K562 (cell line): ENCODE results near the gene CDC25B. TPM values are rescaled to one million over a fixed set of nuclear protein-coding genes. Genes with fewer than 3 reads are reported as not detected.
"Not testable (repeated sequence)": the region's sequence is repeated elsewhere in the genome, so short reads cannot be mapped to it uniquely, and the experiment has no call there.

Source experiments
- ATAC-seq: fragments of 200-7000 bp; cut with Tn5 transposase; 3 replicates; pipeline ENCODE4 v1.9.1; 2020; ENCODE audit warnings: moderate library complexity
- BruUV-seq: library from RNA; stranded (reverse); fragments of 400-500 nt; replicated peaks from 2 replicates; lab custom pipeline; 2021; lab: Mats Ljungman, UMichigan
- CTCF ChIA-PET: fragments of 300-600 bp; formaldehyde crosslinking; extraction: SDS; loops from one replicate; lab custom pipeline; 2021; ENCODE audit warnings: low intra/inter-chr PET ratio; lab: Yijun Ruan, JAX
- POLR2A ChIA-PET: fragments of 300-600, 350-650 bp; sonication (Branson Sonifier 250); formaldehyde crosslinking; extraction: SDS; loops from one replicate; lab custom pipeline; 2021; ENCODE audit warnings: antibody characterized with exemption, inconsistent platforms; lab: Yijun Ruan, JAX
- DNase-seq, 4 experiments: peaks; one replicate each; pipeline versions ENCODE4 v3.0.0 to v3.0.0-alpha.2; 2011 to 2018; ENCODE audit warnings: low spot score in 3 of 4, mixed read lengths in 3 of 4; ENCODE audit errors: extremely low read depth in 1 of 4
- FAIRE-seq: peaks from 2 replicates; lab custom pipeline; 2011; peaks lifted over from hg19 to GRCh38; lab: Jason Lieb, UNC
- H2AFZ ChIP-seq: 2 replicates; pipeline ENCODE4 v1.6.0; 2011; ENCODE audit warnings: low read depth, low read length, control low read depth, inconsistent platforms
- H3K27ac ChIP-seq: fragments of 200-600 bp; 3 replicates; pipeline ENCODE4 v1.8.0; 2011; ENCODE audit warnings: low read depth, mild to moderate bottlenecking, control low read depth, inconsistent platforms, low read length, moderate library complexity, mixed read lengths; ENCODE audit errors: extremely low read depth
- H3K27me3 ChIP-seq, 2 experiments: fragments of 300-600 bp in 1 of 2; 2 replicates in 1 of 2; 3 replicates in 1 of 2; pipeline versions ENCODE4 v1.6.0 to v1.8.0; 2011; ENCODE audit warnings: inconsistent platforms in 2 of 2, low read length in 2 of 2, mild to moderate bottlenecking in 1 of 2, mixed read lengths in 1 of 2, moderate library complexity in 1 of 2; ENCODE audit not compliant: control insufficient read depth in 2 of 2, insufficient read depth in 2 of 2
- H3K36me3 ChIP-seq: fragments of 300-600 bp; 3 replicates; pipeline ENCODE4 v1.8.0; 2011; ENCODE audit warnings: mild to moderate bottlenecking, low read length, inconsistent platforms; ENCODE audit not compliant: control insufficient read depth, insufficient read depth
- H3K4me1 ChIP-seq, 2 experiments: fragments of 200-600 bp in 1 of 2; replicated peaks in 1 of 2; 2 replicates in 1 of 2; 3 replicates in 1 of 2; pipeline versions ENCODE4 v1.5.1 to v1.8.0; 2011; ENCODE audit warnings: inconsistent platforms in 2 of 2, low read length in 2 of 2, mild to moderate bottlenecking in 1 of 2, mixed read lengths in 1 of 2, moderate library complexity in 1 of 2; ENCODE audit not compliant: control insufficient read depth in 2 of 2, insufficient read depth in 2 of 2
- H3K4me2 ChIP-seq: 2 replicates; pipeline ENCODE4 v1.6.1; 2011; ENCODE audit warnings: low read length, control low read depth, inconsistent platforms, mixed read lengths; ENCODE audit not compliant: insufficient read depth
- H3K4me3 ChIP-seq: fragments of 200-600 bp; sonication (generic), shearing (Covaris generic); 2 replicates; pipeline ENCODE4 v1.5.1; 2016; ENCODE audit warnings: control low read depth, inconsistent platforms
- H3K79me2 ChIP-seq: fragments of 200-600 bp; 3 replicates; pipeline ENCODE4 v1.8.0; 2011; ENCODE audit warnings: low read length, inconsistent platforms; ENCODE audit not compliant: control insufficient read depth, insufficient read depth
- H3K9ac ChIP-seq, 2 experiments: 2 replicates each; pipeline versions ENCODE4 v1.6.0 to v1.6.1; 2011; ENCODE audit warnings: low read depth in 2 of 2, low read length in 2 of 2, control low read depth in 1 of 2, inconsistent platforms in 1 of 2, mild to moderate bottlenecking in 1 of 2, mixed read lengths in 1 of 2; ENCODE audit not compliant: insufficient read depth in 1 of 2
- H3K9me1 ChIP-seq: one replicate; pipeline ENCODE4 v1.6.0; 2011; ENCODE audit warnings: inconsistent platforms, mild to moderate bottlenecking, low read length, moderate library complexity; ENCODE audit not compliant: control insufficient read depth, insufficient read depth
- H3K9me3 ChIP-seq: replicated peaks from 2 replicates; pipeline ENCODE4 v1.5.1; 2011; ENCODE audit warnings: low read depth, low read length, inconsistent platforms; ENCODE audit not compliant: control insufficient read depth, insufficient read depth
- H4K20me1 ChIP-seq: replicated peaks from 2 replicates; pipeline ENCODE4 v1.6.1; 2011; ENCODE audit warnings: low read length, inconsistent platforms, mixed read lengths; ENCODE audit not compliant: control insufficient read depth, insufficient read depth
- KAT2B ChIP-seq: IDR thresholded peaks from one replicate; pipeline ENCODE4 v1.6.1; 2012; ENCODE audit warnings: low read depth, mild to moderate bottlenecking, control low read depth, inconsistent platforms, low read length, moderate library complexity
- NFE2 ChIP-seq: IDR thresholded peaks from 2 replicates; pipeline ENCODE4 v1.6.1; 2014; ENCODE audit warnings: antibody characterized with exemption, low read depth
- TOE1 ChIP-seq, 2 experiments: fragments of 450-650 bp in 1 of 2; sonication (generic) in 1 of 2; formaldehyde crosslinking in 1 of 2; IDR thresholded peaks; 2 replicates each; pipeline versions ENCODE4 v1.7.1 to v1.8.0; 2016 to 2022; ENCODE audit warnings: borderline replicate concordance in 2 of 2, mild to moderate bottlenecking in 2 of 2, antibody characterized with exemption in 1 of 2, inconsistent platforms in 1 of 2, low read depth in 1 of 2, missing genetic modification reagents in 1 of 2, moderate library complexity in 1 of 2
- VEZF1 ChIP-seq: fragments of 200-800 bp; sonication (Bioruptor generic); IDR thresholded peaks from 2 replicates; pipeline ENCODE4 v1.6.1; 2017; ENCODE audit warnings: missing genetic modification characterization, missing compliant biosample characterization
- XRCC5 ChIP-seq: fragments of 200-400 bp; formaldehyde crosslinking; IDR thresholded peaks from 2 replicates; pipeline ENCODE4 v1.6.1; 2017; ENCODE audit warnings: low read depth, mild to moderate bottlenecking, low read length
- ZBTB1 ChIP-seq: sonication (generic); formaldehyde crosslinking; IDR thresholded peaks from 2 replicates; pipeline ENCODE4 v1.8.1; 2023; ENCODE audit warnings: missing genetic modification reagents, low read depth, mild to moderate bottlenecking, borderline replicate concordance
- WGBS: fragments of 100-300 bp; shearing (Covaris generic); methylation state at CpG from one replicate; pipeline ENCODE4 v1.1.6; 2016; ENCODE audit warnings: low coverage, mixed read lengths; ENCODE audit not compliant: insufficient coverage; ENCODE audit errors: missing lambda C conversion rate; 5-methylcytosine and 5-hydroxymethylcytosine counted together
- in situ Hi-C: fragments of 300-500 bp; cut with MboI; formaldehyde crosslinking; loops from 4 replicates; pipeline ENCODE4 v1.15.0; 2018; ENCODE audit warnings: inconsistent platforms, mixed read lengths
- intact Hi-C: fragments of 100-400 bp; cut with micrococcal nuclease; formaldehyde crosslinking; loops from 2 replicates; pipeline ENCODE4 v1.14.2; 2022
- polyA plus RNA-seq, 8 experiments: library from polyadenylated mRNA; depleted of rRNA in 4 of 8; stranded (reverse) in 5 of 8; unstranded in 3 of 8; fragments of >200 nt; fragmentation: Nextera tagmentation in 2 of 8; fragmentation: Illumina TruSeq in 1 of 8; extraction: Ambion mirVana in 2 of 8; extraction: Trizol in 1 of 8; gene quantifications; 2 replicates each; pipeline versions ENCODE4 v1.2.1 to v1.2.3, GENCODE V29; 2011 to 2014; ENCODE audit warnings: inconsistent platforms in 1 of 8, missing spikeins in 1 of 8
- total RNA-seq, 7 experiments: library from RNA; depleted of rRNA in 6 of 7; stranded (reverse); fragments of >200 nt in 6 of 7; fragmentation: Illumina TruSeq in 2 of 7; extraction: Trizol in 2 of 7; gene quantifications; 2 replicates each; pipeline versions ENCODE4 v1.2.1 to v1.2.3, GENCODE V29; 2011 to 2021; ENCODE audit warnings: low replicate concordance in 1 of 7

Gene CDC25B
- total and polyA plus RNA-seq, 9 of the 15 experiments (the other 6 are each of a cell fraction or from before 2014, with no cell fraction given) = 2.3 to 35.7 (median 9.5) TPM

DNA sequence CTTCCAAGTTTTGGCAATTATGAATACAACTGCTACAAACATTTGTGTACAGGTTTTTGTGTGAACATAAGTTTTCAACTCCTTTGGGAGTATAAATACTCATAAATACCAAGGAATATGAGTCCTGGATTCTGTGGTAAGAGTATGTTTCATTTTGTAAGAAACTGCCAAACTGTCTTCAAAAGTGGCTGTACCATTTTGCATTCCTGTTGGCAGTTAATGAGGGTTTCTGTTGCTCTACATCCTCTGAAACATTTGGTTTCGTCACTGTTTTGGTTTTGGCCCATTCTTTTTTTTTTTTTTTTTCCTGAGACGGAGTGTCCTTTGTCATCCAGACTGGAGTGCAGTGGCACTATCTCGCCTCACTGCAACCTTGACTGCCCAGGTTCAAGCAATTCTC lies 32.7 kb downstream of the CDC25B start (continued):
- TF ChIP-seq VEZF1 (CRISPR knock-in tag) = no peak
- TF ChIP-seq ZBTB1 (CRISPR knock-in tag) = no peak
- TF ChIP-seq NFE2 = no peak
- no peak for TF ChIP-seq KAT2B
- no peak for TF ChIP-seq TOE1 (IDR thresholded peaks at IDR 0.05; ENCODE audit: borderline replicate concordance)
- no peak for TF ChIP-seq TOE1 (CRISPR knock-in tag; IDR thresholded peaks at IDR 0.05; ENCODE audit: borderline replicate concordance, low read depth)
- TF ChIP-seq XRCC5 = no peak

DNA sequence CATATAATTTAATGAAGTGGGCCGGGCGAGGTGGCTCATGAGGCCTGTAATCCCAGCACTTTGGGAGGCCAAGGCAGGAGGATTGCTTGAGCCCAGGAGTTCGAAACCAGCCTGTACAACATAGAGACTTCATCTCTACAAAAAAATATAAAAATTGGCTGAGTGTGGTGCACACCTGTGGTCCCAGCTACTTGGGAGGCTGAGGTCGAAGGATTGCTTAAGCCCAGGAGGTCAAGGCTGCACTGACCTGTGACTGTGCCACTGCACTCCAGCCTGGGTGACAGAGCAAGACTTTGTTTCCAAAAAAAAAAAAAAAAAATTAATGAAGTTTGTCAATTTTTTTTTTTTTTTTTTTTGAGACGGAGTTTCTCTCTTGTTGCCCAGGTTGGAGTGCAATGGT lies 33.8 kb downstream of the CDC25B start:
- H3K4me3 ChIP-seq, H3K79me2 ChIP-seq, H3K27ac ChIP-seq, H3K9ac ChIP-seq, POLR2A ChIA-PET, intact Hi-C loops, ATAC-seq, H3K4me1 ChIP-seq, CTCF ChIA-PET, H4K20me1 ChIP-seq, H3K9me3 ChIP-seq, H2AFZ ChIP-seq, H3K36me3 ChIP-seq, in situ Hi-C loops, DNase-seq, H3K9me1 ChIP-seq, H3K4me2 ChIP-seq, BruUV-seq, H3K27me3 ChIP-seq, FAIRE-seq: not testable (repeated sequence)
- WGBS = 92% methylated on average over 3 of the region's 5 CpGs
